Muscle layer of colon (tissue), 2 donors: ENCODE results near the gene WNT5A.

Experiments
- H3K27ac ChIP-seq: one replicate; pipeline ENCODE4 v1.7.0; 2013; ENCODE audit warnings: low read depth, mild to moderate bottlenecking, low read length, moderate library complexity
- H3K27me3 ChIP-seq, 2 donors: one replicate each; pipeline ENCODE4 v1.7.0; 2013; ENCODE audit warnings: low read length in 2 of 2, mild to moderate bottlenecking in 2 of 2; ENCODE audit not compliant: insufficient read depth in 2 of 2, control insufficient read depth in 1 of 2
- H3K36me3 ChIP-seq: one replicate; pipeline ENCODE4 v1.7.0; 2013; ENCODE audit warnings: mild to moderate bottlenecking, low read length; ENCODE audit not compliant: insufficient read depth
- H3K4me1 ChIP-seq: one replicate; pipeline ENCODE4 v1.7.0; 2013; ENCODE audit warnings: mild to moderate bottlenecking, low read length; ENCODE audit not compliant: insufficient read depth
- H3K4me3 ChIP-seq, 2 donors: one replicate each; pipeline ENCODE4 v1.7.0; 2013; ENCODE audit warnings: low read length in 2 of 2, low read depth in 1 of 2, mild to moderate bottlenecking in 1 of 2, moderate library complexity in 1 of 2
- H3K9ac ChIP-seq: one replicate; pipeline ENCODE4 v1.7.0; 2013; ENCODE audit warnings: low read length
- H3K9me3 ChIP-seq: one replicate; pipeline ENCODE4 v1.7.0; 2013; ENCODE audit warnings: mild to moderate bottlenecking, low read length
- donor health status: abdominal sarcoma.
- donor health status: Adenocarcinoma of cecum.

Gene WNT5A

GRCh38 chr3:55458181-55458790, 28.8 kb downstream of the WNT5A start:
- no peak overlapping the region for H3K4me3 ChIP-seq
- H3K36me3 ChIP-seq, result no peaks in the 10 kb centered on the region
- no peaks in the 10 kb centered on the region for H3K9me3 ChIP-seq
- no peaks in the 10 kb centered on the region for H3K4me1 ChIP-seq
- no peak overlapping the region for H3K27ac ChIP-seq
- no peaks in the 10 kb centered on the region for H3K27me3 ChIP-seq
- H3K9ac ChIP-seq, result no peak overlapping the region

GRCh38 chr3:55455915-55456314, 31.2 kb downstream of the WNT5A start:
- no peak overlapping the region for H3K27ac ChIP-seq
- H3K4me1 ChIP-seq, result no peaks in the 10 kb centered on the region
- H3K27me3 ChIP-seq, result no peaks in the 10 kb centered on the region
- H3K36me3 ChIP-seq, result no peaks in the 10 kb centered on the region
- H3K9me3 ChIP-seq, result no peaks in the 10 kb centered on the region
- no peak overlapping the region for H3K4me3 ChIP-seq
- H3K9ac ChIP-seq, result no peak overlapping the region

- H3K9me3 ChIP-seq, result no peaks in the 10 kb centered on the region
- H3K9ac ChIP-seq, result no peak overlapping the region
- H3K4me3 ChIP-seq, result no peak overlapping the region
- H3K27me3 ChIP-seq, result no peaks in the 10 kb centered on the region
- H3K4me1 ChIP-seq, result no peaks in the 10 kb centered on the region
- no peaks in the 10 kb centered on the region for H3K36me3 ChIP-seq
- H3K27ac ChIP-seq, result no peak overlapping the region
Measured at GRCh38 chr3:55454611-55455010, 32.5 kb downstream of the WNT5A start.

GRCh38 chr3:55453886-55454496, 33.1 kb downstream of the WNT5A start:
- H3K27ac ChIP-seq, result no peak overlapping the region
- H3K4me3 ChIP-seq, result no peak overlapping the region
- H3K4me1 ChIP-seq, result no peaks in the 10 kb centered on the region
- H3K36me3 ChIP-seq, result no peaks in the 10 kb centered on the region
- H3K9me3 ChIP-seq, result no peaks in the 10 kb centered on the region
- no peaks in the 10 kb centered on the region for H3K27me3 ChIP-seq
- H3K9ac ChIP-seq, result no peak overlapping the region

GRCh38 chr3:55452886-55453285, 34.2 kb downstream of the WNT5A start:
- Histone ChIP-seq H3K4me3 (no peak overlapping the region), H3K4me1 (no peaks in the 10 kb centered on the region), H3K9ac (no peak overlapping the region), H3K27ac (no peak overlapping the region), H3K27me3 (no peaks in the 10 kb centered on the region), H3K36me3 (no peaks in the 10 kb centered on the region), H3K9me3 (no peaks in the 10 kb centered on the region)

GRCh38 chr3:55449527-55449926, 37.6 kb downstream of the WNT5A start:
- Histone ChIP-seq H3K9ac (no peak overlapping the region), H3K4me1 (no peaks in the 10 kb centered on the region), H3K27me3 (no peaks in the 10 kb centered on the region), H3K27ac (no peak overlapping the region), H3K36me3 (no peaks in the 10 kb centered on the region), H3K9me3 (no peaks in the 10 kb centered on the region), H3K4me3 (no peak overlapping the region)

GRCh38 chr3:55446850-55447249, 40.3 kb downstream of the WNT5A start:
- Histone ChIP-seq H3K4me3 (no peak overlapping the region), H3K9me3 (no peaks in the 10 kb centered on the region), H3K27me3 (no peaks in the 10 kb centered on the region), H3K36me3 (no peaks in the 10 kb centered on the region), H3K4me1 (no peaks in the 10 kb centered on the region), H3K9ac (no peak overlapping the region), H3K27ac (no peak overlapping the region)

- Histone ChIP-seq H3K27ac (no peak overlapping the region), H3K4me1 (no peaks in the 10 kb centered on the region), H3K9me3 (no peaks in the 10 kb centered on the region), H3K9ac (no peak overlapping the region), H3K36me3 (no peaks in the 10 kb centered on the region), H3K4me3 (no peak overlapping the region), H3K27me3 (no peaks in the 10 kb centered on the region)
Measured at GRCh38 chr3:55445551-55445950, 41.6 kb downstream of the WNT5A start.

- Histone ChIP-seq H3K27me3 (no peaks in the 10 kb centered on the region), H3K36me3 (no peaks in the 10 kb centered on the region), H3K4me1 (no peaks in the 10 kb centered on the region), H3K9me3 (no peaks in the 10 kb centered on the region), H3K4me3 (no peak overlapping the region), H3K9ac (no peak overlapping the region), H3K27ac (no peak overlapping the region)
Measured at GRCh38 chr3:55443346-55443745, 43.8 kb downstream of the WNT5A start.

- Histone ChIP-seq H3K9me3 (no peaks in the 10 kb centered on the region), H3K27ac (no peak overlapping the region), H3K9ac (no peak overlapping the region), H3K36me3 (no peaks in the 10 kb centered on the region), H3K27me3 (no peaks in the 10 kb centered on the region), H3K4me3 (no peak overlapping the region), H3K4me1 (no peaks in the 10 kb centered on the region)
Measured at GRCh38 chr3:55442861-55443260, 44.2 kb downstream of the WNT5A start.

GRCh38 chr3:55441499-55441898, 45.6 kb downstream of the WNT5A start:
- Histone ChIP-seq H3K9me3 (no peaks in the 10 kb centered on the region), H3K4me3 (no peak overlapping the region)

GRCh38 chr3:55440104-55440708, 46.9 kb downstream of the WNT5A start:
- Histone ChIP-seq H3K4me3 (no peak overlapping the region), H3K9ac (no peak overlapping the region), H3K36me3 (no peaks in the 10 kb centered on the region), H3K27me3 (no peaks in the 10 kb centered on the region), H3K4me1 (no peaks in the 10 kb centered on the region), H3K27ac (no peak overlapping the region), H3K9me3 (no peaks in the 10 kb centered on the region)

More at GRCh38 chr3:55441499-55441898, 45.6 kb downstream of the WNT5A start:
- no peak overlapping the region for H3K27ac ChIP-seq
- H3K9ac ChIP-seq, result no peak overlapping the region
- no peaks in the 10 kb centered on the region for H3K27me3 ChIP-seq
- H3K36me3 ChIP-seq, result no peaks in the 10 kb centered on the region
- no peaks in the 10 kb centered on the region for H3K4me1 ChIP-seq
